Liver (tissue), 9 donors: ENCODE data around the gene NOTCH4. TPM values are rescaled to one million over a fixed set of nuclear protein-coding genes. Genes with fewer than 3 reads are reported as not detected.

ENCODE experiments used
- DNase-seq: peaks from one replicate; pipeline ENCODE4 v3.0.0-alpha.2; 2017; ENCODE audit warnings: low spot score
- H3K27ac ChIP-seq, 2 donors: one replicate each; pipeline ENCODE4 v1.7.0; 2013; ENCODE audit warnings: inconsistent platforms in 2 of 2, low read length in 2 of 2, control low read depth in 1 of 2, low read depth in 1 of 2, mild to moderate bottlenecking in 1 of 2
- H3K27me3 ChIP-seq, 4 donors: one replicate each; pipeline versions ENCODE4 v1.6.1 to v1.7.0; 2013; ENCODE audit warnings: low read length in 3 of 4, inconsistent platforms in 1 of 4, mild to moderate bottlenecking in 1 of 4, moderate library complexity in 1 of 4; ENCODE audit not compliant: control insufficient read depth in 4 of 4, insufficient read depth in 4 of 4
- H3K36me3 ChIP-seq, 4 donors: one replicate each; pipeline versions ENCODE4 v1.6.1 to v1.7.0; 2013; ENCODE audit warnings: low read length in 3 of 4, mild to moderate bottlenecking in 3 of 4, low read depth in 1 of 4, moderate library complexity in 1 of 4; ENCODE audit not compliant: control insufficient read depth in 4 of 4, insufficient read depth in 3 of 4
- H3K4me1 ChIP-seq, 4 donors: one replicate each; pipeline versions ENCODE4 v1.6.1 to v1.7.0; 2013; ENCODE audit warnings: low read length in 3 of 4, mild to moderate bottlenecking in 3 of 4, moderate library complexity in 1 of 4; ENCODE audit not compliant: control insufficient read depth in 4 of 4, insufficient read depth in 4 of 4
- H3K4me3 ChIP-seq, 3 donors: one replicate each; pipeline versions ENCODE4 v1.6.1 to v1.7.0; 2013; ENCODE audit warnings: low read length in 3 of 3, control low read depth in 1 of 3, low read depth in 1 of 3, mild to moderate bottlenecking in 1 of 3
- H3K9ac ChIP-seq, 2 donors: one replicate each; pipeline ENCODE4 v1.7.0; 2013; ENCODE audit warnings: low read length in 2 of 2, mild to moderate bottlenecking in 2 of 2, moderate library complexity in 2 of 2, control low read depth in 1 of 2, low read depth in 1 of 2
- H3K9me3 ChIP-seq, 4 donors: one replicate each; pipeline versions ENCODE4 v1.6.1 to v1.7.0; 2013; ENCODE audit warnings: low read length in 3 of 4; ENCODE audit not compliant: control insufficient read depth in 4 of 4
- EGR1 ChIP-seq, 2 donors: IDR thresholded peaks; 2 replicates each; pipeline ENCODE4 v1.6.1; 2016 to 2018; ENCODE audit warnings: antibody characterized with exemption in 2 of 2, low read depth in 2 of 2
- FOXA1 ChIP-seq: IDR thresholded peaks from 2 replicates; pipeline ENCODE4 v1.6.1; 2016; ENCODE audit warnings: antibody characterized with exemption
- FOXA2 ChIP-seq: IDR thresholded peaks from 2 replicates; pipeline ENCODE4 v1.6.1; 2016; ENCODE audit warnings: antibody characterized with exemption
- GABPA ChIP-seq, 2 donors: IDR thresholded peaks in 1 of 2; conservative IDR thresholded peaks in 1 of 2; 2 replicates each; pipeline ENCODE4 v1.6.1; 2016; ENCODE audit warnings: antibody characterized with exemption in 2 of 2, mild to moderate bottlenecking in 1 of 2, moderate library complexity in 1 of 2
- HNF4A ChIP-seq, 2 donors: conservative IDR thresholded peaks; 2 replicates each; pipeline ENCODE4 v1.6.1; 2016; ENCODE audit warnings: antibody characterized with exemption in 2 of 2, mild to moderate bottlenecking in 2 of 2
- HNF4G ChIP-seq: IDR thresholded peaks from 2 replicates; pipeline ENCODE4 v1.6.1; 2016; ENCODE audit warnings: antibody characterized with exemption
- JUND ChIP-seq, 2 donors: IDR thresholded peaks; 2 replicates each; pipeline ENCODE4 v1.6.1; 2016; ENCODE audit warnings: antibody characterized with exemption in 2 of 2
- MAX ChIP-seq: IDR thresholded peaks from 2 replicates; pipeline ENCODE4 v1.6.1; 2016; ENCODE audit warnings: antibody characterized with exemption
- NR2F2 ChIP-seq: IDR thresholded peaks from 2 replicates; pipeline ENCODE4 v1.6.1; 2016; ENCODE audit warnings: antibody characterized with exemption
- RAD21 ChIP-seq, 2 donors: IDR thresholded peaks; 2 replicates each; pipeline ENCODE4 v1.6.1; 2016; ENCODE audit warnings: antibody characterized with exemption in 2 of 2, mild to moderate bottlenecking in 2 of 2
- RXRA ChIP-seq, 2 donors: IDR thresholded peaks; 2 replicates each; pipeline ENCODE4 v1.6.1; 2017 to 2018; ENCODE audit warnings: antibody characterized with exemption in 2 of 2, mild to moderate bottlenecking in 1 of 2
- SP1 ChIP-seq: IDR thresholded peaks from 2 replicates; pipeline ENCODE4 v1.6.1; 2018; ENCODE audit warnings: antibody characterized with exemption, mild to moderate bottlenecking
- TAF1 ChIP-seq: conservative IDR thresholded peaks from 2 replicates; pipeline ENCODE4 v1.6.1; 2016; ENCODE audit warnings: antibody characterized with exemption, mild to moderate bottlenecking
- YY1 ChIP-seq: IDR thresholded peaks from 2 replicates; pipeline ENCODE4 v1.6.1; 2016; ENCODE audit warnings: antibody characterized with exemption, mild to moderate bottlenecking
- WGBS: extraction: QIAGEN DNeasy Blood & Tissue Kit; methylation state at CpG from one replicate; pipeline ENCODE4 v1.1.7; 2013; 5-methylcytosine and 5-hydroxymethylcytosine counted together
- polyA plus RNA-seq, 2 donors: library from polyadenylated mRNA; stranded (reverse) in 1 of 2; unstranded in 1 of 2; fragments of 200-250 nt in 1 of 2; fragments of >200 nt in 1 of 2; fragmentation: Nextera tagmentation in 1 of 2; extraction: Ambion mirVana in 1 of 2; gene quantifications; one replicate each; pipeline versions ENCODE4 v1.2.1 to v1.2.3, GENCODE V29; 2013 to 2015
- total RNA-seq, 2 donors: library from RNA; depleted of rRNA; stranded (reverse); fragments of >200 nt; gene quantifications; one replicate each; pipeline ENCODE4 v1.2.3, GENCODE V29; 2014
- TF ChIP-seq, protein P1 (sequence below): IDR thresholded peaks from 2 replicates; pipeline ENCODE4 v1.6.1; 2016; ENCODE audit warnings: antibody characterized with exemption, mild to moderate bottlenecking
- TF ChIP-seq, protein P2 (sequence below): IDR thresholded peaks from 2 replicates; pipeline ENCODE4 v1.6.1; 2016; ENCODE audit warnings: antibody characterized with exemption
- TF ChIP-seq, protein P3 (sequence below): fragments of 150-350 bp; IDR thresholded peaks from 2 replicates; pipeline ENCODE4 v1.5.1; 2017; ENCODE audit warnings: improper control_type of control experiment, low read depth, low read length; ENCODE audit not compliant: missing input control
- TF ChIP-seq, protein P4 (sequence below): IDR thresholded peaks from 2 replicates; pipeline ENCODE4 v1.6.1; 2016; ENCODE audit warnings: antibody characterized with exemption
- donor health status: healthy.
- donor health status: healthy.
- donor health status: healthy.
- donor health status: healthy.
- donor health status: healthy.

Gene NOTCH4
- total and polyA plus RNA-seq, 4 donors: 2.6 to 15.1 (median 8.8) TPM

DNA sequence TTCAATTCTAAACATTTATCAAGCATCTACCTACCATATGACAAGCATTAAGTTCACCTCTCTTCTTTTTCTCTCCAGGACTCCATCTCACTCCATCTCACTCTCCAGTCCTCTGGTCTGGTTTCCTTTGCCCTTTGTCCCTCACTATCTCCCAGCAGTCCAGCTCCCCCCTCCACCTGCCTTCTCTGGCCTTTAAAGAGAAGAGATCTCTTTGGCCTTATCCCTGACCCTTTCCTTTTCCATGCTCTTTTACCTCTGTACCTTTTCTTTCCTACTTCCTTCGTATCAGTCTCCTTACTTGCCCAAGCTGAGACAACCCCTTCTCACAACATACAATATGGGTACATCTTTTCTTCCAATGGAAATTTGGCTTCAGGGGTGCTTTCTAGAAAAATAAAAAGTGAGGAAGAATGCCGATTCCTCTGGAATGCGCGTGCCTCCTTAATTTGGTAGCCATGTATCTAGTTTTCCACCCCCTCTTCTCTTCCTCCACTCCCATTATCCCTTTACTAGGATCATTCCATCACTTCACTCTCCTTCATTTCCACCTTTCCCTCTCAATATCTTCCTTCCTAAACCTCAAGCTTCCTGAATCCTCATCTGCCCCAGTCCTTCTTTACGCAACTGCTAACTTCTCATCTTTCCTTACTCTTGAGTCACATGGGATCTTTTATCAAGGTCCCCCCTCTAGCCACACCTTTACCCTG is 47.2 kb downstream of the NOTCH4 start:
- no peaks in the 10 kb centered on the region for H3K27me3 ChIP-seq
- H3K27ac ChIP-seq: peak overlapping the region; percentile 95 to 96
- peaks cover 0 to 10% (median 5%) of the 10 kb centered on the region in 4 donors for H3K36me3 ChIP-seq
- H3K4me3 ChIP-seq: peak overlapping the region; percentile 73 to 96 (median 84)
- TF ChIP-seq YY1: no peak
- TF ChIP-seq HNF4A (conservative IDR thresholded peaks at IDR 0.05): peak; percentile 28 to 49
- H3K4me1 ChIP-seq: peaks cover 0 to 50% (median 42%) of the 10 kb centered on the region in 4 donors
- WGBS: 25% methylated on average over 5 of the region's 5 CpGs
- no peaks in the 10 kb centered on the region for H3K9me3 ChIP-seq
- no peak for DNase-seq
- peak overlapping the region; percentile 30 to 81 for H3K9ac ChIP-seq

DNA sequence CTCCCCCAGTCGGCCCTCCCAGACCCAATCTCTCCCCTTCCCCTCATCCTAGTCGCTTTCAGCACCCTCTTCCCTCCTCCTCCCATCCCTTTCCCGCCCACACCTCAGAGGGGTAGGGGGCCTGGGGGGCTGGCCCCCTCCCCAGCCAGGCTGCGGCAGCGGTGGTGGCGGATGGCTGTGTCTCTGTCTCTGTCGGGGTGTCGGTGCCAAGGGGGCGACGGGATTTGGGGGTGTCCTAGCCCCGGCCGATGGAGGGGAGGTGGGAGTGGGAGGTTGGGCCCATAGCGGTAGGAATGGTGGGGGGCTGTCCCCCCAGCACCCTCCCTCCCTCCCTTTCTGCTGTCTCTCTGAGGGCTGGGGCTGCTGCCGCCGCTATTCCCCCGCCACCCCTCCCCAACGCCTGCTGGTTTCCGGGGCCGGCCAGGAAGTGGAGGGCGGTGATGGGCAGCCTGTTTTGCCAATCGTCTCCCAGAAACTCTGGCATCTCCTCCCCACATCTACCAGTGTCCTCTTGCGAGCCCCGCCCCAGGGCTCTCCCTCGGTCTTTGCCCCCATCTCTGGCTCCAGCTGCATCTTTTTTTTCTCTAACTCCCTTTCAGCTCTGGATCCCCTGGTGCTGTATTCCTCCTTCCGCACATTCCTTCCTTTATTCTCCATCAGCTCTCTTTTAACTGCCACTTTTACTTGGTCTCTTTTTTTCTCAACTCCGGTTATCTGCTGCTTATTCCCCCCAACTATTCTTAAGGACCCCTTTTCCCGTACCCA is 48.0 kb downstream of the NOTCH4 start, which contains the start of gene AGPAT1:
TSS of gene AGPAT1 (minus strand) at position 374 of the 765 bp plus-strand sequence. CDS start 4,588 bp downstream, outside the sequence.
- H3K4me1 ChIP-seq: peaks cover 0 to 50% (median 42%) of the 10 kb centered on the region in 4 donors
- DNase-seq: peak; percentile 99
- H3K9me3 ChIP-seq: no peaks in the 10 kb centered on the region
- peak within 1 kb of the TSS; percentile 84 to 96 (median 86) for H3K4me3 ChIP-seq
- peak within 1 kb of the TSS; percentile 95 to 96 for H3K27ac ChIP-seq
- TF ChIP-seq JUND (IDR thresholded peaks at IDR 0.05) (peak in 1 of 2 donors; percentile 31), GABPA (IDR thresholded peaks at IDR 0.05 in 1 of 2, conservative IDR thresholded peaks at IDR 0.05 in 1 of 2) (peak; percentile 91 to 96), NR2F2 (no peak), HNF4G (no peak), MAX (no peak), HNF4A (conservative IDR thresholded peaks at IDR 0.05) (peak; percentile 68 to 70), YY1 (peak; percentile 67), RAD21 (IDR thresholded peaks at IDR 0.05) (peak in 1 of 2 donors; percentile 36), FOXA1 (peak; percentile 24), FOXA2 (peak; percentile 35), RXRA (IDR thresholded peaks at IDR 0.05) (peak; percentile 56 to 66), TAF1 (no peak), EGR1 (IDR thresholded peaks at IDR 0.05; ENCODE audit: low read depth in 2 of 2) (no peak), SP1 (peak; percentile 78)
- TF ChIP-seq, protein P1, sequence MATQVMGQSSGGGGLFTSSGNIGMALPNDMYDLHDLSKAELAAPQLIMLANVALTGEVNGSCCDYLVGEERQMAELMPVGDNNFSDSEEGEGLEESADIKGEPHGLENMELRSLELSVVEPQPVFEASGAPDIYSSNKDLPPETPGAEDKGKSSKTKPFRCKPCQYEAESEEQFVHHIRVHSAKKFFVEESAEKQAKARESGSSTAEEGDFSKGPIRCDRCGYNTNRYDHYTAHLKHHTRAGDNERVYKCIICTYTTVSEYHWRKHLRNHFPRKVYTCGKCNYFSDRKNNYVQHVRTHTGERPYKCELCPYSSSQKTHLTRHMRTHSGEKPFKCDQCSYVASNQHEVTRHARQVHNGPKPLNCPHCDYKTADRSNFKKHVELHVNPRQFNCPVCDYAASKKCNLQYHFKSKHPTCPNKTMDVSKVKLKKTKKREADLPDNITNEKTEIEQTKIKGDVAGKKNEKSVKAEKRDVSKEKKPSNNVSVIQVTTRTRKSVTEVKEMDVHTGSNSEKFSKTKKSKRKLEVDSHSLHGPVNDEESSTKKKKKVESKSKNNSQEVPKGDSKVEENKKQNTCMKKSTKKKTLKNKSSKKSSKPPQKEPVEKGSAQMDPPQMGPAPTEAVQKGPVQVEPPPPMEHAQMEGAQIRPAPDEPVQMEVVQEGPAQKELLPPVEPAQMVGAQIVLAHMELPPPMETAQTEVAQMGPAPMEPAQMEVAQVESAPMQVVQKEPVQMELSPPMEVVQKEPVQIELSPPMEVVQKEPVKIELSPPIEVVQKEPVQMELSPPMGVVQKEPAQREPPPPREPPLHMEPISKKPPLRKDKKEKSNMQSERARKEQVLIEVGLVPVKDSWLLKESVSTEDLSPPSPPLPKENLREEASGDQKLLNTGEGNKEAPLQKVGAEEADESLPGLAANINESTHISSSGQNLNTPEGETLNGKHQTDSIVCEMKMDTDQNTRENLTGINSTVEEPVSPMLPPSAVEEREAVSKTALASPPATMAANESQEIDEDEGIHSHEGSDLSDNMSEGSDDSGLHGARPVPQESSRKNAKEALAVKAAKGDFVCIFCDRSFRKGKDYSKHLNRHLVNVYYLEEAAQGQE: peak; percentile 85
- TF ChIP-seq, protein P2, sequence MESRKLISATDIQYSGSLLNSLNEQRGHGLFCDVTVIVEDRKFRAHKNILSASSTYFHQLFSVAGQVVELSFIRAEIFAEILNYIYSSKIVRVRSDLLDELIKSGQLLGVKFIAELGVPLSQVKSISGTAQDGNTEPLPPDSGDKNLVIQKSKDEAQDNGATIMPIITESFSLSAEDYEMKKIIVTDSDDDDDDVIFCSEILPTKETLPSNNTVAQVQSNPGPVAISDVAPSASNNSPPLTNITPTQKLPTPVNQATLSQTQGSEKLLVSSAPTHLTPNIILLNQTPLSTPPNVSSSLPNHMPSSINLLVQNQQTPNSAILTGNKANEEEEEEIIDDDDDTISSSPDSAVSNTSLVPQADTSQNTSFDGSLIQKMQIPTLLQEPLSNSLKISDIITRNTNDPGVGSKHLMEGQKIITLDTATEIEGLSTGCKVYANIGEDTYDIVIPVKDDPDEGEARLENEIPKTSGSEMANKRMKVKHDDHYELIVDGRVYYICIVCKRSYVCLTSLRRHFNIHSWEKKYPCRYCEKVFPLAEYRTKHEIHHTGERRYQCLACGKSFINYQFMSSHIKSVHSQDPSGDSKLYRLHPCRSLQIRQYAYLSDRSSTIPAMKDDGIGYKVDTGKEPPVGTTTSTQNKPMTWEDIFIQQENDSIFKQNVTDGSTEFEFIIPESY: peak; percentile 6
- TF ChIP-seq, protein P3, sequence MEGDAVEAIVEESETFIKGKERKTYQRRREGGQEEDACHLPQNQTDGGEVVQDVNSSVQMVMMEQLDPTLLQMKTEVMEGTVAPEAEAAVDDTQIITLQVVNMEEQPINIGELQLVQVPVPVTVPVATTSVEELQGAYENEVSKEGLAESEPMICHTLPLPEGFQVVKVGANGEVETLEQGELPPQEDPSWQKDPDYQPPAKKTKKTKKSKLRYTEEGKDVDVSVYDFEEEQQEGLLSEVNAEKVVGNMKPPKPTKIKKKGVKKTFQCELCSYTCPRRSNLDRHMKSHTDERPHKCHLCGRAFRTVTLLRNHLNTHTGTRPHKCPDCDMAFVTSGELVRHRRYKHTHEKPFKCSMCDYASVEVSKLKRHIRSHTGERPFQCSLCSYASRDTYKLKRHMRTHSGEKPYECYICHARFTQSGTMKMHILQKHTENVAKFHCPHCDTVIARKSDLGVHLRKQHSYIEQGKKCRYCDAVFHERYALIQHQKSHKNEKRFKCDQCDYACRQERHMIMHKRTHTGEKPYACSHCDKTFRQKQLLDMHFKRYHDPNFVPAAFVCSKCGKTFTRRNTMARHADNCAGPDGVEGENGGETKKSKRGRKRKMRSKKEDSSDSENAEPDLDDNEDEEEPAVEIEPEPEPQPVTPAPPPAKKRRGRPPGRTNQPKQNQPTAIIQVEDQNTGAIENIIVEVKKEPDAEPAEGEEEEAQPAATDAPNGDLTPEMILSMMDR: no peak
- TF ChIP-seq, protein P4, sequence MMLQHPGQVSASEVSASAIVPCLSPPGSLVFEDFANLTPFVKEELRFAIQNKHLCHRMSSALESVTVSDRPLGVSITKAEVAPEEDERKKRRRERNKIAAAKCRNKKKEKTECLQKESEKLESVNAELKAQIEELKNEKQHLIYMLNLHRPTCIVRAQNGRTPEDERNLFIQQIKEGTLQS: no peak
- peaks cover 0 to 9% (median 2%) of the 10 kb centered on the region in 4 donors for H3K36me3 ChIP-seq
- peak within 1 kb of the TSS; percentile 86 to 97 for H3K9ac ChIP-seq
- no peaks in the 10 kb centered on the region for H3K27me3 ChIP-seq
- under 1% methylated on average over 27 of the region's 27 CpGs for WGBS
